PC-3 (cell line): ENCODE measurements around the gene OGFOD3. TPM values are rescaled to one million over a fixed set of nuclear protein-coding genes. Genes with fewer than 3 reads are reported as not detected.

ENCODE experiments used
- ATAC-seq: fragments of 200-7000 bp; cut with Tn5 transposase; 2 replicates; pipeline ENCODE4 v1.9.1; 2020; ENCODE audit warnings: mild to moderate bottlenecking, moderate library complexity
- BruUV-seq: library from RNA; stranded (reverse); fragments of 400-500 nt; replicated peaks from 2 replicates; lab custom pipeline; 2021; lab: Mats Ljungman, UMichigan
- CTCF ChIA-PET: fragments of 300-600 bp; sonication (Branson Sonifier 250); formaldehyde crosslinking; loops from one replicate; lab custom pipeline; 2022; ENCODE audit warnings: antibody characterized with exemption; lab: Charles Lee
- POLR2A ChIA-PET: fragments of 300-600 bp; sonication (Branson Sonifier 250); formaldehyde crosslinking; loops from one replicate; lab custom pipeline; 2022; ENCODE audit warnings: antibody characterized with exemption; ENCODE audit not compliant: unreplicated experiment; lab: Charles Lee
- DNase-seq: peaks from one replicate; pipeline ENCODE4 v3.0.0-alpha.2; 2015
- H2AFZ ChIP-seq: fragments of 300-600 bp; sonication (generic); 2 replicates; pipeline ENCODE4 v1.6.0; 2016; ENCODE audit warnings: antibody characterized with exemption, low read length
- H3F3A ChIP-seq: fragments of 300-600 bp; sonication (generic); one replicate; pipeline ENCODE4 v1.6.0; 2017; ENCODE audit warnings: antibody characterized with exemption, low read length, control low read depth, mild to moderate bottlenecking; ENCODE audit not compliant: unreplicated experiment
- H3K27ac ChIP-seq: fragments of 300-600 bp; sonication (generic); 2 replicates; pipeline ENCODE4 v1.5.1; 2016; ENCODE audit warnings: mild to moderate bottlenecking, low read length
- H3K27me3 ChIP-seq: fragments of 300-600 bp; sonication (generic); 2 replicates; pipeline ENCODE4 v1.6.1; 2016; ENCODE audit warnings: low read length, mixed read lengths
- H3K36me3 ChIP-seq: fragments of 300-600 bp; sonication (generic); 2 replicates; pipeline ENCODE4 v1.6.1; 2016; ENCODE audit warnings: low read depth, mixed run types, low read length, mixed read lengths
- H3K4me1 ChIP-seq: fragments of 300-600 bp; sonication (generic); 2 replicates; pipeline ENCODE4 v1.5.1; 2016; ENCODE audit warnings: low read length; ENCODE audit not compliant: insufficient read depth
- H3K4me2 ChIP-seq: fragments of 300-600 bp; sonication (generic); 2 replicates; pipeline ENCODE4 v1.6.0; 2016; ENCODE audit warnings: low read length
- H3K4me3 ChIP-seq: fragments of 300-600 bp; sonication (generic); 2 replicates; pipeline ENCODE4 v1.5.1; 2016; ENCODE audit warnings: mild to moderate bottlenecking, low read length, mixed read lengths
- H3K79me2 ChIP-seq: fragments of 300-600 bp; sonication (generic); 2 replicates; pipeline ENCODE4 v1.6.1; 2017; ENCODE audit warnings: low read length, mixed read lengths
- H3K9ac ChIP-seq: fragments of 300-600 bp; sonication (generic); 2 replicates; pipeline ENCODE4 v1.6.0; 2016; ENCODE audit warnings: mild to moderate bottlenecking, low read length
- H3K9me2 ChIP-seq: fragments of 300-600 bp; sonication (generic); replicated peaks from 2 replicates; pipeline ENCODE4 v1.6.1; 2016; ENCODE audit warnings: mixed run types, low read length, mixed read lengths
- H3K9me3 ChIP-seq: fragments of 300-600 bp; sonication (generic); 2 replicates; pipeline ENCODE4 v1.6.1; 2016; ENCODE audit warnings: low read length, mixed read lengths
- H4K20me1 ChIP-seq: fragments of 300-600 bp; sonication (generic); 2 replicates; pipeline ENCODE4 v1.6.1; 2016; ENCODE audit warnings: low read length, mixed read lengths
- EZH2 ChIP-seq: fragments of 300-600 bp; sonication (generic); IDR thresholded peaks from one replicate; pipeline ENCODE4 v1.6.1; 2017; ENCODE audit warnings: antibody characterized with exemption, mild to moderate bottlenecking, low read length; ENCODE audit not compliant: unreplicated experiment
- EZH2phosphoT487 ChIP-seq: fragments of 300-600 bp; sonication (generic); IDR thresholded peaks from 2 replicates; pipeline ENCODE4 v1.6.1; 2018; ENCODE audit warnings: mild to moderate bottlenecking, antibody characterized with exemption, low read length, borderline replicate concordance
- intact Hi-C: fragments of 100-400 bp; cut with micrococcal nuclease; formaldehyde crosslinking; loops from 2 replicates; pipeline ENCODE4 v1.9.0; 2023
- total RNA-seq: library from RNA; depleted of rRNA; stranded (reverse); fragments of >200 nt; gene quantifications from 2 replicates; pipeline ENCODE4 v1.2.3, GENCODE V29; 2014
- TF ChIP-seq, protein P1 (sequence below): fragments of 300-600 bp; sonication (generic); conservative IDR thresholded peaks from 2 replicates; pipeline ENCODE4 v1.5.1; 2017; ENCODE audit warnings: antibody characterized with exemption, low read depth, mild to moderate bottlenecking, low read length

The OGFOD3 gene
- total RNA-seq, 1 experiment from 2014 or later: 56.1 TPM

DNA sequence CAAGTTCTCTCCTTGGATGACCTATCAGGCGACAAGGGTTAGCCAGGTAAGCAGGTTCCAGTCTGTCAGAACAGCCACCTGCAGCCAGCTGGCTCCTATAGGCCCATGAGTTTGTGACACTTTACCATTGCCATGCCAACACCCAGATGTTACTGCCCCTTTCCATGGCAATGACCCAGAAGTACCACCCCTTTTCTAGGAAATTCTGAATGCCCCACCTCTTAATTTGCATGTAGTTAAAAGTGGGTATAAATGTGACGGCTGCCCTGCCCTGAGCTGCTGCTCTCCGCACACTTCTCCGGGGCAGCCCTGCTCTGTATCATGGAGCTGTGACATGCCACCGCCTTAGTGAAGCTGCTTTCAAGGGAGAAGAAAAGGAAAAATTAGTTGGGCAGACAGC is 74.8 kb downstream of the OGFOD3 start:
- Histone ChIP-seq H2AFZ (no peak overlapping the region), H3F3A (no peaks in the 10 kb centered on the region), H3K79me2 (no peaks in the 10 kb centered on the region), H3K4me3 (no peak overlapping the region), H3K9me3 (no peaks in the 10 kb centered on the region), H3K4me1 (peaks cover 18% of the 10 kb centered on the region), H3K27ac (no peak overlapping the region), H3K36me3 (no peaks in the 10 kb centered on the region), H3K4me2 (no peak overlapping the region), H3K9ac (no peak overlapping the region), H4K20me1 (no peaks in the 10 kb centered on the region), H3K9me2 (no peaks in the 10 kb centered on the region), H3K27me3 (no peaks in the 10 kb centered on the region)
- TF ChIP-seq, protein P1, sequence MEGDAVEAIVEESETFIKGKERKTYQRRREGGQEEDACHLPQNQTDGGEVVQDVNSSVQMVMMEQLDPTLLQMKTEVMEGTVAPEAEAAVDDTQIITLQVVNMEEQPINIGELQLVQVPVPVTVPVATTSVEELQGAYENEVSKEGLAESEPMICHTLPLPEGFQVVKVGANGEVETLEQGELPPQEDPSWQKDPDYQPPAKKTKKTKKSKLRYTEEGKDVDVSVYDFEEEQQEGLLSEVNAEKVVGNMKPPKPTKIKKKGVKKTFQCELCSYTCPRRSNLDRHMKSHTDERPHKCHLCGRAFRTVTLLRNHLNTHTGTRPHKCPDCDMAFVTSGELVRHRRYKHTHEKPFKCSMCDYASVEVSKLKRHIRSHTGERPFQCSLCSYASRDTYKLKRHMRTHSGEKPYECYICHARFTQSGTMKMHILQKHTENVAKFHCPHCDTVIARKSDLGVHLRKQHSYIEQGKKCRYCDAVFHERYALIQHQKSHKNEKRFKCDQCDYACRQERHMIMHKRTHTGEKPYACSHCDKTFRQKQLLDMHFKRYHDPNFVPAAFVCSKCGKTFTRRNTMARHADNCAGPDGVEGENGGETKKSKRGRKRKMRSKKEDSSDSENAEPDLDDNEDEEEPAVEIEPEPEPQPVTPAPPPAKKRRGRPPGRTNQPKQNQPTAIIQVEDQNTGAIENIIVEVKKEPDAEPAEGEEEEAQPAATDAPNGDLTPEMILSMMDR: no peak
- TF ChIP-seq EZH2phosphoT487: no peak
- TF ChIP-seq EZH2: no peak
- no peak for DNase-seq
- intact Hi-C loops: no loop called here
- POLR2A ChIA-PET: interaction anchor here (0.6 kb wide), 1 partner anchor 51 kb away, joined by 3 read pairs; no protein-coding TSS in a partner anchor
- CTCF ChIA-PET: no interaction called here
- BruUV-seq: no TSS peak
- ATAC-seq: no peak

DNA sequence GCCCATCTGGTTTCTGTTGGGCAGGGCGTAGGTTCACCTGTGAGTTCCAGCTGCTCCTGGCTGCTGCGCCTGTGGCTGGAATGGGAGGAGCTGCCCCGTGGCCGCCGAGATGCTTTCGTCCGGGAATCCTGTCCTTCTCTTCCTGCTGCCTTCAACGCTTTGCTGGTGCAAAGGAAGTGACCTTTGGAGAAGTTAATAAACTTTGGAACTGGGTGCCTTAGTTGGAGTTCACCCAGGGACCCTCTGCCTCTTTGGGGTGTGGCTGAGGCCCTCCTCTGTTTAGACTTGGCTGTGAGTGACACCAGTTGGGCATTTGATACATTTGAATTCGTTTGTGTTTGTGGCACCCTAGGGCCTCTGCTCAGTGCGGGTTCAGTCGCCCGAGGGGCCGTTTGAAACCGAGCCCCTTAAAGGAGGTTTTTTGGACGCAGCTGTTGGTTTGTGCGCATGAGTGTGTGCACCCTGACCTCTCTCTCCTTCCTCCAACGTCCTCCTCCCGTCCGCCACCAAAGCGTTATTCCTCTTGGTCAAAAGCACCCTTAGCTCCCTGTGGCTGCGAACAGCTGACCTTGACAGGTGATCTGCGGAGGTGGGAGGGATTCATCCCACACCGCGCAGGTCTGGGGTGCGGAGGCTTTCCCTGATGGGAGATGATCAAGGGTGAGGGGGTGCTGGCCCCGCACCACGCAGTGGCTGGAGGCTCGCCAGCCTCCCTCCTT is 75.9 kb downstream of the OGFOD3 start:
- Histone ChIP-seq H4K20me1 (no peaks in the 10 kb centered on the region), H3K4me3 (no peak overlapping the region), H3K4me1 (peaks cover 23% of the 10 kb centered on the region), H3K9me3 (no peaks in the 10 kb centered on the region), H3F3A (no peaks in the 10 kb centered on the region), H2AFZ (no peak overlapping the region), H3K27ac (no peak overlapping the region), H3K9ac (no peak overlapping the region), H3K4me2 (no peak overlapping the region), H3K27me3 (no peaks in the 10 kb centered on the region), H3K9me2 (no peaks in the 10 kb centered on the region), H3K36me3 (no peaks in the 10 kb centered on the region), H3K79me2 (no peaks in the 10 kb centered on the region)
- ChIA-PET POLR2A (no interaction called here), CTCF (no interaction called here)
- TF ChIP-seq EZH2: no peak
- no peak for TF ChIP-seq EZH2phosphoT487
- TF ChIP-seq, protein P1: no peak
- ATAC-seq (no peak), DNase-seq (no peak)
- intact Hi-C loops: no loop called here
- BruUV-seq: no TSS peak
